DMS114 treated with DMSO at 0.1 percent for 48 hours (cell line): ENCODE measurements around the gene GRM1.

ENCODE experiments used
- DNase-seq: peaks from one replicate; lab custom pipeline; 2025; ENCODE audit not compliant: unreplicated experiment; lab: John Stamatoyannopoulos, UW

GRM1 gene

GRCh38 chr6:146456886-146457285 lies 428.0 kb downstream of the GRM1 start:
- no peak for DNase-seq

- no peak for DNase-seq
These were observed 432.1 kb downstream of the GRM1 start for GRCh38 chr6:146460941-146461340.

GRCh38 chr6:146470091-146470770 lies 441.4 kb downstream of the GRM1 start:
- DNase-seq: no peak

GRCh38 chr6:146472918-146473317 lies 444.1 kb downstream of the GRM1 start:
- no peak for DNase-seq

- no peak for DNase-seq
These were observed 452.7 kb downstream of the GRM1 start for GRCh38 chr6:146481527-146481926.

GRCh38 chr6:146484411-146484810 lies 455.5 kb downstream of the GRM1 start:
- DNase-seq: no peak
